ENCODE data around the gene ZNF407.

The ZNF407 gene

DNA sequence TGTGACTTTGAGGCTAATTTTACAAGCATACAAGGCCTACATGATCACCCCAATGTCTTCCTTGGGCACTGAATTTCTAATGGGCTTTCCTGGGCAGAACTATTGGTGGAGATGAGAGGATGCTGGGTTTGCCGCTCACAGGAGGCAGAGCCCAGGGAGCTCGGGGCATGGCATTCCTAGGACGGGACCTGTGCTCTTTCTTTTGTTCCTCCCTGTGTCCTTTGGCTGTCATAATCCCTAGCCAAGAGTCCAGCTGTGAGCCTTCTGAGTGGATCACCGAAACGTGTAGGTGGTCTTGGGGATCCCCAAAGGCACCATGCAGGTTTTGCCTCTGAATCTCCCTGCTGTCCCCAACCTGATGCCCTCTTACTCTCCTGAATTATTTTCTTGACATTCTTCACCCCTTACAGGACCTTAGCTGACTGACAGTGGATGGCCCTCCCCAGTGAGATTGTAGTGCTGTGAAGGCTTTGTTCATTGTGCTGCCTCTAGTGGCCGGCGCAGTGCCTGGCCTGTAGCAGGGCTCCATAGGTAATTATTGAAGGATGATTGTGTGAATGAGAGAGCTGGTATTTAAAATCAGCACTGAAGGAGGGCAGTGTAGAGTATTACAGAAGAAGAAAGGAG lies 221.9 kb downstream of the ZNF407 start:
- no peak for DNase-seq (ENCODE audit: extremely low read depth in 1 of 2, low read depth in 1 of 2)

DNA sequence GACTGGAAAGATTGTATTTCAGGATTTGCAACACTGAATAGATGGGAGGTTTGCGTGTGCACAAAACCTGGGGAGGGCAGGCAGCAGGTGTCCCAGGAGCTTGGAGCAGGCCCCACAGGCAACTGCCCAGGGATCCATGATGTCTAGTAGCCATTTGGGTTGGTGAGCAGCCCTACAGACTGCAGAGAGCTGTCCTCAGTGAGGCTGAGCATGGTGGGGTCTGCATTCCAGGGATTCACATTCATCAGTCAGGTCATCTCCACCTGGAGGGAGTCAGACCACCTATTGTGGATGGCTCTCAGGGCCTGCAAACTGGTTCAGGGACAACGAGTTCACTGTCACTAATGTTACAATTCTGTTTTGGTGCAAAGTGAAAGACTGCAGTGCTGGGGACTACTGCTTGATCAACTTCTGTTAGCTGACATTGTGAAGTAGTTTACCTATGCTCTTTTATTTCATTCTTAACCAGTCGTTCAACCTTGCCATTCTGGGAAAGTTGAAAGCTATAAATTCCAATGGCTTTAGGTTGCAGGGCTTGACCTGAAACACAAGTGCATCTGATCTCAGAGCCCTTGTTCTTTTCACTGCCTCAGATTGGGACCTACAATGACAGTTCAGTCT lies 222.6 kb downstream of the ZNF407 start:
- DNase-seq (ENCODE audit: extremely low read depth in 1 of 2, low read depth in 1 of 2): no peak

DNA sequence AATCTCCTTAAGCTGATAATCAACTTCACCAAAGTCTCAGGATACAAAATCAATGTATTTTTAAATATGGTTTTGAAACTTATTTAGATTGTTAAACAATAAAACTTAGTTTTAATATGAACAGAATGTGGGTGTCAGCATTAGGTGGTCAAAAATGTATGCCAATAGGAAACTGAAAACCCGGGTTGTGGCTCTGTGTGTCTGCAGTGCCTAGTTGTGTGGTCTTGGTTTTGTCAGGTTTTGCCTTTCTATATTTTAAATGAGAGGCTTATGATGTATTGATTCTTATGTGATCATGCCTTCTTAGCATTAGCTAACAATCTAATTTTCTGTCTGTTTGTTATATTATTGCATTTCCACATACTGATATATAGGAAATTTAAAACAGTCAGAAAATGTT lies 227.8 kb downstream of the ZNF407 start:
- DNase-seq (ENCODE audit: extremely low read depth in 1 of 2, low read depth in 1 of 2): no peak

DNA sequence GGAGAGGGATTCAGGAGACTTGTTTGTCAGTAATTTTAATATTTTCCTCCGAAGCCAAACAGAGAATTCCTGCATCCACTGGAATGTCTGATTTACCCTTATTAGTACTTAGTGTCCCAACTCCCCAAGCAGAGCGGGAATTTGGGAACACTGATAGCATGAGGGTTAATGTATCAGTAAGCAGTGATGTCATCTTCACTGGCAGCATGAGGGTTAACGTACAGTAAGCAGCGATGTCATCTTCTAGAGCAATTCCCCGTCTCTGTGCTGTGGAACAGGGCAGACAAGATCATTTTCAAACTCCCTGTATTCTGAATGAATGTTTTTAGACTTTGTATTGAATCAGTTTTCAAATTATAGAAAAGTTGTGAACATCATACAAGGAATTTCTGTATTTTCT lies 228.9 kb downstream of the ZNF407 start:
- no peak for DNase-seq (ENCODE audit: extremely low read depth in 1 of 2, low read depth in 1 of 2)

DNA sequence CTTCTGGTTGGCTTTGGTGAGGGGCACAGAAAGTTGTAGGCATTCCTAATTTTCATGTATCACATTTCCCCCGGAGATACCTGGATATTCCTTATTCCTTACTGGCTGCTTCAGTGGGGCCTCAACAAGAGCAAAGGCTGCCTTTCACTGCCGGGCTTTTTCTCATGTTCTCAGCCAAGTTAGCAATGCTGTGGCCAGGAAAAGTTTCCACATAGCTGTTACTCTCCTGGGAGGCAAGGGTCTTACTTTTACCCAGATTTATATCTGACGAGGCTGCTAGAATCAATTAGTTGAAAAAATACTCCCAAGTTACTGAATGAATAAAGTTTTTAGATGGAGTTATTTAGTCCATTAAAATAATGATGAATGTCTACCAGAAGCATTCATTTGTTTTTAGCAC lies 230.5 kb downstream of the ZNF407 start:
- DNase-seq (ENCODE audit: extremely low read depth in 1 of 2, low read depth in 1 of 2): no peak

DNA sequence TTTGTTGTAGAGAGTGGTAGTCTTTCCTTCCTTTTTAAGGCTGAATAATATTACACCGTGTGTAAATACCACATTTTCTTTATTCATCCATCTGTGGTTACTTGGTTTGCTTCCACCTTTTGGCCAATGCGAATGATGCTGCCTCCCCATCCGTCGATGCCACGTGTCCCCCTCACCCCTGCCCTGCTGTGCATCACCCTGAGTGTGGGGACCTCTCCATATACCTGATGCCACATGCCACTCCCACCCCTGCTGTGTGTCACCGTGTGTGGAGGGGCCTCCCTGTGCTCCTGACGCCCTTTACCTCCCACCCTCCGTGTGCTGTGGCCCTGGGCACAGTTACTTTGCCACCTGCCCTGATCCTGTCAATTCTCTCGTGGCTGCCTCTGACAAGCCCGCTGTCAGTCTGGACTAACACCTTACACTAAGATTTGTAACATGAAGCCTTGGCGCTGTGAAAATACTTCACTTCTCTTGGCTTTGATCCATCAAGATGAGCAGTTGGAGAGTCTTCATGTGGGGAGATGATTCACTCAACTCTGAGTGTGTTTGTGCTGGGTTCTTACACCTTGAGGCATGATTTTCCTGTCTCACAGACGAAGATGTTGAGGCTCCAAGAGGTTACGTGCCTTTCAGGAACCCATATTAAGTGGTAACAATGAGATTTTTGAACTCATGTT lies 234.0 kb downstream of the ZNF407 start:
- no peak for DNase-seq (ENCODE audit: extremely low read depth in 1 of 2, low read depth in 1 of 2)

DNA sequence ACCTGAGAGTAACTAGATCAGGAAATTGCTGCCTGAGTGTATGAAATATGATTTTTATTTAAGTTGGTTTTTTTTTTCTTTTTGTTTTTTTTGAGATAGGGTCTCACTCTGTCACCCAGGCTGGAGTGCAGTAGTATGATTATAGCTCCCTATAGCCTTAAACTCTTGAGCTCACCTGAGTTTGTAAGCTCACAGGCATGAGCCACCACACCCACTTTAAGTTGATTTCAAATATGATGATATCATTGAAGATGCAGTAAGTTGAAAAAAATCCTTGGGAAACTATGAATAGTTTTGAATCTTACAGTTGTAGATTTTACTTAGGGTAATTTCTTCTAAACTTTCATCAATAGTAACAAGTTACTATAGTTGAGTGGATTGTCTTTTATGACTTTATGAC lies 234.7 kb downstream of the ZNF407 start:
- no peak for DNase-seq (ENCODE audit: extremely low read depth in 1 of 2, low read depth in 1 of 2)

DNA sequence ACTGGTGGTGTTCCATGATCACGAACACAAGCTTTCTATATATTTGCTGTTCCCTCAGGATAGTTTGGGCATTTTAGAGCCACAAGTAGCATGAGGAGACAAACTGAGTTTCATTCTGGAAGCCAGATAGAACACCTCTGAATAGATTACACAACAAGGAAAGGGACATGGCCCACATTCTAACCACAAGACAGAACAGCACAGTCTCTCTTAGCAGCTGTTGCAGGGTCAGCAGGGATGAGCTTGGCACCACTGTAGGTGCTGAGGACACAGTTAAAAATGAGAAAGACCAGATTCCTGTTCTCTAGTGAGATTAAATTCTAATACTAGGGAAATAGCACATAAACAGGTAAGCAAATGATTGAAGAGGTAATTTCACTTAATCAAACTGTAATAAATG lies 235.3 kb downstream of the ZNF407 start:
- no peak for DNase-seq (ENCODE audit: extremely low read depth in 1 of 2, low read depth in 1 of 2)

DNA sequence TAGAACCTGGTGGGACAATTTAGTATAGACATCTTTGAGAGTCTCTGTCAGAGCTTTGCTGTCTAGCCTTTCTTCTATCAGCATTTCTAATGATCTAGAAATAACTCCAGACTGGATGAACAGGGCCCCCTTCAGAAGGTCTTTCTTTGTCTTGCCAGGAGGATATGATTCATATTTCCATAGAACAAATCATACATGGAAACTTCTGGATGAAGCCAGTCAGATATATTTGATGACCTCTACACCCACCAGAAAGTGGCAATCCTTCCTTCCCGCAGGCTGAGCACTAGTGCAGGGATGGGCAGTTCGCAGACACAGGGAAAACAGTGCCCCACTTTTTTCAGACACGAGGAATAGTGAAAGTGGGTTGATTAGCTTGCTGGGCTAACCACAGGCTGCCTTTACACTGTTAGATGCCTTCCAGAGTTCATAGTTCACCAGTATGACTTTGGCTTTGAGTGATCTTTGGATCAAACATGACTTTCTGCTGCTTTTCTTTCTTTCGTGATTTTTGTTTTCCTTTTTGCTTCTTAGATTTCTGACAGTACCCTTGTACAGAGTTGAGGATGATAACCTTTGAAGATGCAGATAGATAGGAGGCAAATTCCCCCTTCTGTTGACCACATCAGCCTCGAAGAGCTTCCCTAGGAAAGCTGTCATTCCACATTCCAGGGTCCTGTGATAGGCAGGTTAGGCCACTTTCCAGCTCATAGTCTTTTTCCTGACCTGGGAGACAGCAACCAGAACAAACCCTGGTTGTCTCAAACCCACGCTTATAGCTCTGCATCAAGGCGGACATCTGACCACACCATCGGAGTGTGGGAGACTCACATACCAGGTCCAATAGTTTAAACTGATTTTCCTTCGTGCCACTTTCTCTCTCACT lies 237.0 kb downstream of the ZNF407 start:
- DNase-seq (ENCODE audit: extremely low read depth in 1 of 2, low read depth in 1 of 2): no peak

DNA sequence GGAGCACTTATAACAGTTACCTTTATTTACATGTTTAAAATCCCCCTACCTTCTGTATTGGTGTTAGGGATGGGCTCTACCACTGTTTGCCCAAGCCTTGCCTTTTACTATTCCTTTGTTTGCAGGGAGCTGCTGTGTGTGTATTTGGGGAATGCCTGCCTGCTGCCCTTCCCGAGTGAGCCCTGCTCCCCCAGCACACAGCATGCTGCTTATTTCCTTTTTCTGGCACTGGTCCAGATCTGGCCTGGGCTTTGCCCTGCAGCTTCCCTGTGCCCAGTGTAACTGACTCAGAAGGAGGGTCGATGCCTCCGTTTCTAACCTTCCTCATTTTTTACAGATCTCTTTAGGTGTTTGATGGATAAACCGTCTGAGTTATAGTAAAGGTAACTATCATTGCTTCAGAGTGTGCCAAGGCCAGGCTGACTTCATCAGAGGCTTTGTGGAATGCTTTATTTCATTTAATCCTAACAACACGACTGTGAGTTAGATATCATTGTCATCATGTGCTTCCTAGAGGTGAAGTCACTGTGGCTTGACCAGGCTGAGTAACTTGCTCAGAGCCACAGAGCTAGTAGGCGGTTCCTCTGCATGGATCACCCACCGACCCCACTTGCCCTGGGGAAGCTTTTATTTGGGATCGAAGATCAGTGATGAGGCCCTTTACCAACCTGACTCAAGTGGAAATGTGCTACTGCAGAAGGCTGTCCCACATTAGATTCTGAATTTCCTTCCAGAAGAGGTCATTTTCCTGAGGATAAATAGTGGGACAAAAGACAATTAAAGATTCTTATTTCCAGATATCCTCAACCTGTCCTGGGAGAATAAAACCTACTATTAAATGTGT lies 238.8 kb downstream of the ZNF407 start:
- no peak for DNase-seq (ENCODE audit: extremely low read depth in 1 of 2, low read depth in 1 of 2)

DNA sequence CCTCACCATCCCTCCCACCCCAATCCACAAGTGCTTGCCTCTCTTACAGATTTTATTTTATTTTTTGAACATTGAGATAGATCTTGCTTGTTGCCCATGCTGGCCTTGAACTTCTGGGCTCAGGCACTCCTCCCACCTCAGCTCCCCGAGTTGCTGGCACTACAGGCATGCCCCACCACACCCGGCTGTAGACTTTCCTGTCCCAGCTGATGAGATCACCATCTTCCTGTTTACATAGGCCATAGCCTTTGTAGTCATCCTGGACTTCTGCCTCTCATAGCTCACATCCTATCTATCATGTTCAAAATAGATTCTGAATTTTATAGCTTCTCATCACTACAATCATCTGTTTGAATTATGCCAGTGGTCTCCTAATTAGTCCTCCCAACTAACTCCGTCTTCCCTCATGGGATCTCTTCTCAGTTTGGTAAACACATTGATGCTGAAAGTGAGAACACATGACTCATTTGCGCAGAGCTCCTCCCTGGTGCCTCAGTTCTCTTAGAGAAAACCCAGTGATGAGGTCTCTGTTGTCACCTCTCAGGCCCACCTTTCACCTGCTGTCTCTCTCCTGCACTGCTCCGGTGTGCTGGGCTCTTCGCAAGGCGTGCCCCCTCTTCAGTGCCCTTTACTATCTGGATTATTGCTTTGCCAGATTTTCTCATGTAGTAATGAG lies 243.0 kb downstream of the ZNF407 start:
- no peak for DNase-seq (ENCODE audit: extremely low read depth in 1 of 2, low read depth in 1 of 2)

DNA sequence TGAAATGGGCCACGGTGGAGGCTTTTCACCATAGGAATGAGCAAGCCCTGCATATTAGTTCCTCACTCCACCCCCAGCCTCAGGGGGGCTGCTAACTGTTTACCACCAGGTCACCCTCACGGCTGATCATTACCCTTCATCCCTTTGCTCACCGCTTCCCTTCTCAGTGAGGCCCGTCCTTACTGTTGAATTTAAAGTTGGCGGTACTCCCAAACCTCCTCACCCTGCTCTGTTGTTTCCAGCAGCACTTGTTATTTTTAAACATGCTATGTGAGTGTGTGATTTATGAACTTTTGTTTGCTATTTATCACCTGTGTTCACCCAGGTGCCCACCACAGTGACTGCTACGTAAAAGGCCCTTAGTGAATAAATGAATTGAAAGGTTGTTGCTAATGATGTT lies 243.6 kb downstream of the ZNF407 start:
- no peak for DNase-seq (ENCODE audit: extremely low read depth in 1 of 2, low read depth in 1 of 2)

DNA sequence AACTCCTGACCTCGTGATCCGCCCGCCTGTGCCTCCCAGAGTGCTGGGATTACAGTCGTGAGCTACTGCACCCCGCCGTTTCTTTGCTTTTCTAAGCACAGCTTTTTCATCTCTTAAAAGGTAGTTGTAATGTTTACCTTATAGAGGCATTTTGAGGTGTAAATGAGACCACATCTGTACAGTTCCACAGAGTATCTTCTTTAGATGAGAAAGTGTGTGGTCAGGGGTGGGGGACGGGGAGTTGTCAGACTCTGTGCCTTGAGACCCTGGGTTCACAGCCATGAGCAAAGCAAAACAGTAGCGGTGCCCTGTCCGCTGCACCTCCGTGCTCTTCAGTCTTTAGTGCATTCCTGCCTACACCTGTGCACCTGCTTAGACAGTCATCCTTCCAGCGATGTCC lies 251.6 kb downstream of the ZNF407 start:
- DNase-seq (ENCODE audit: extremely low read depth in 1 of 2, low read depth in 1 of 2): no peak

DNA sequence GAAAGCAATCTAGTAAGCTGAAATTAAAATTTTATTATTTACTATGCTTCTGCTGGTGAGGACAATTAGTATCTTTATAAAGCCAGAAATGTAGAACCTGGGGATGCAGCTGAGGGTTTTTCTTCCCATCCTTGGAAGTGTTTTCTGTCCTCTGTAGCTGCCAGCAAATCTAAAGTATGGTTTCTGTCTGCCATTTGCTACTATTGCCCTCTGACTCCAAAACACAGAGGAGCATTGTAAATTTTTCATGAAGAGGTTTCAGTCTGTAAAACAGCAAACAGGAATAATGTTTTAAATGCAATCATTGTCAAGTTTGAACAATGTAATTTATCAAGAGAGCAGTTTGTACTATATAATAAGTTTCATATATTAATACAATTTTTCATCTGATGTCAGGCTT lies 258.8 kb downstream of the ZNF407 start:
- no peak for DNase-seq (ENCODE audit: extremely low read depth in 1 of 2, low read depth in 1 of 2)

DNA sequence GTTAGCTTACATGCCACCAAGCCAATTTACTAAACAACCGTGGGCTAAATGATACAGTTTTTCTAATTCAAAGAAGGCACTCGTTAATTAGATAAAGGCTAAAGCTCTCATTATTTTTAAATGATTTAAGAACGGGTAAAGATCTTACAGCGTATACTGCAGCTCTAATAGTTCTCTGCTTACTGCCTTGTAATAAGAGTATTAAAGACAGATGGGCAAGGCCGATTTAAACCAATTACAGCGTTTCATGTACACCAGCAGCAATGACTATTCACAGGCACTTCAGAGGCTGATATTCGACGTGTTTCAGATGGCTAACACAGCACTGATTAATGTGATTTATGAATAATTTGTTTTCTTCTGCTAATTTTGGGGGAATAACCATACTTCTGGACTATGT lies 259.3 kb downstream of the ZNF407 start:
- DNase-seq (ENCODE audit: extremely low read depth in 1 of 2, low read depth in 1 of 2): no peak

DNA sequence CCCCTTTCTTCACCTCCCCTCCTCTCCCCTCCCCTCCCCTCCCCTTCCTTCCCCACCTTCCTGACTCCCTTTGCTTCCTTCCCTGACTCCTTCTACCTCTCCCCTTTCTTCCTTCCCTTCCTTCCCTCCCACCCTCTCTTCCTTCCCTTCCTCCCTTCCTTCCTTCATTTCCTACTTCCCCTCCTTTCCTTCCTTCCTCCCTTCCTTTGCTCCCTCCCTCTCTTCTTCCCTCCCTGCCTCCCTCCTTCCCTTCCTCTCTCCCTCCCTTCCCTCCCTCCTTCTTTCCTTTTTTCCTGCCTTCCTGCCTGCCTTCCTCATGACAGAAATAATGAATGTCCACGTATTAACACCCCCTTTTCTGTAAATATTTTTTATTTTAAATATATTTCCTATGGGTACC lies 260.2 kb downstream of the ZNF407 start:
- DNase-seq (ENCODE audit: extremely low read depth in 1 of 2, low read depth in 1 of 2): no peak

DNA sequence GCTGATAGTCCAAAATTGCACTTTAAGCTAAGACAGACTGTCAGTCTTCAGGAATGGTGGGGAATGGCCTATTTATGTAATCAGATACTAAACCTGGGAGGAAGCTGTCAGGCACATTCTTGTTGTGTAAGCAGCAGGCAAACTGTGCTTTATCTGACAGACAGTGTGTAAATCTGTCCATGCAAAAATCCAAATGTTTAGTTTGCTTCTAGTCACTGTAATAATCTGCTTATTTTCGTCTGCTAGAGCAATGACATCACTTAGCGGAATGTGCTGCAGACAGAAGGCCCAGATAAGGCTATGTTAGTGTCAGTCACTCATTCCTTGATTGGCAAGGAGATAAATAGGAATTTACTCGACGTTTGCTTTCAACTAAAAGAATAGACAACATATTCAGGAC lies 263.5 kb downstream of the ZNF407 start:
- DNase-seq (ENCODE audit: extremely low read depth in 1 of 2, low read depth in 1 of 2): no peak

DNA sequence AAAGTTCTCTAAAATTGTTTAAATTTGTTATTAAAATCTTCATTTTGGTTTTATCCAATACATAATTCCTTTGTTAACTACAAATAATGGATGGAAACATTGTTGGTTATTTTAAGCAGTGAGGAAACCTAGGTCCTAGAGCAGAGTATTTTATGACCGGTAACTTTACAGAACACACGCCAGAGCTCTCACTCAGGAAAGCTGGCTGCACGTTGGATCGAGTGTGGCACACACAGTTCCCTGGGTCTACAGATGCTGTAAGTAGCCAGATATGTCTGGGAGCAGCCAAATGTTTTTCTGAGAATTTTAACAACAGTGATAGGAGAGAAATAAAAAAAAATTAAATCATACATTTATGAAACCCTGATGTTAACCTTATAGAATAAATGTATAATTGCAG lies 264.4 kb downstream of the ZNF407 start:
- no peak for DNase-seq (ENCODE audit: extremely low read depth in 1 of 2, low read depth in 1 of 2)

DNA sequence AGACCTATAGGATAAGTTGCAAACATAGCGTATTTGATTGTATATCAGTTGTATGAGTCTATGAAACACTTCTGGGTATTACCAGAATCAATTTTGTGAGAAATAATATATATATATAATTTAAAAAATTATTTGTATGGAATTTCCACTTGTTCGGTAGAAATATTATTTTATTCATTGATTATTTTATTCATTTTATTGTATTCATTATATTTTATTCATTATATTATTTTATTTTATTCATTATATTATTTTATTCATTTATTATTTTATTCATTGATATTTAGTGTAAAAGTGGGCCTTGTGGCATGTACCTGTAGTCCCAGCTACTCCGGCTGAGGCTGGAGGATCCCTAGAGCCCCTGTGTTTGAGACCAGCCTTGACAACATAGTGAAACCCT lies 268.9 kb downstream of the ZNF407 start:
- no peak for DNase-seq (ENCODE audit: extremely low read depth in 1 of 2, low read depth in 1 of 2)

DNA sequence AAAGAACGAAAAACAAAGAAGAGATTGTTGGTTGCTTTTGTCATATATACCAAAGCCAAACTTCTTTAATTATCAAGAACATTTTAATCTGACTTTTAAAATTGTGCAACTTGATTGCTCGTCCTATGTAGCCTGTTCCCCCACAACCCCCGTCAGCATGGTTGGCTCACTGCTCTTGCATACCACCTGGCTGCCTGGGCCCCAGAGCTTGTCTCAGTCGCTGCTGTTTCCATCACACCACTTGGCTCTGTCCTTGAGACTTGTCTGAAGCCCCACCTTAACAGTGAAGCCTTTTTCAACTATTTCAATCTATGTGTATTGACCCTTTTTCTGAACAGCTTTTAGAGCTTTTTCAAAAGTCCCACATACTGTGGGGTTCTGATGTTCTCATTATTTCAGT lies 270.8 kb downstream of the ZNF407 start:
- no peak for DNase-seq (ENCODE audit: extremely low read depth in 1 of 2, low read depth in 1 of 2)
